Activated naive CD4-positive, alpha-beta T cell treated with anti-CD3 and anti-CD28 coated beads, Interleukin-2, amount 50 U/mL, for 16 hours (primary cell): ENCODE results near the gene LMF1.
"Not testable (repeated sequence)": the region's sequence is repeated elsewhere in the genome, so short reads cannot be mapped to it uniquely, and the experiment has no call there.

Experiments used
- DNase-seq: peaks from one replicate; pipeline ENCODE4 v3.0.0-alpha.2; 2020

The LMF1 gene

GRCh38 chr16:842061-842476 is 128.7 kb downstream of the LMF1 start:
- no peak for DNase-seq

GRCh38 chr16:841455-842060 is 129.2 kb downstream of the LMF1 start:
- DNase-seq = no peak

DNA sequence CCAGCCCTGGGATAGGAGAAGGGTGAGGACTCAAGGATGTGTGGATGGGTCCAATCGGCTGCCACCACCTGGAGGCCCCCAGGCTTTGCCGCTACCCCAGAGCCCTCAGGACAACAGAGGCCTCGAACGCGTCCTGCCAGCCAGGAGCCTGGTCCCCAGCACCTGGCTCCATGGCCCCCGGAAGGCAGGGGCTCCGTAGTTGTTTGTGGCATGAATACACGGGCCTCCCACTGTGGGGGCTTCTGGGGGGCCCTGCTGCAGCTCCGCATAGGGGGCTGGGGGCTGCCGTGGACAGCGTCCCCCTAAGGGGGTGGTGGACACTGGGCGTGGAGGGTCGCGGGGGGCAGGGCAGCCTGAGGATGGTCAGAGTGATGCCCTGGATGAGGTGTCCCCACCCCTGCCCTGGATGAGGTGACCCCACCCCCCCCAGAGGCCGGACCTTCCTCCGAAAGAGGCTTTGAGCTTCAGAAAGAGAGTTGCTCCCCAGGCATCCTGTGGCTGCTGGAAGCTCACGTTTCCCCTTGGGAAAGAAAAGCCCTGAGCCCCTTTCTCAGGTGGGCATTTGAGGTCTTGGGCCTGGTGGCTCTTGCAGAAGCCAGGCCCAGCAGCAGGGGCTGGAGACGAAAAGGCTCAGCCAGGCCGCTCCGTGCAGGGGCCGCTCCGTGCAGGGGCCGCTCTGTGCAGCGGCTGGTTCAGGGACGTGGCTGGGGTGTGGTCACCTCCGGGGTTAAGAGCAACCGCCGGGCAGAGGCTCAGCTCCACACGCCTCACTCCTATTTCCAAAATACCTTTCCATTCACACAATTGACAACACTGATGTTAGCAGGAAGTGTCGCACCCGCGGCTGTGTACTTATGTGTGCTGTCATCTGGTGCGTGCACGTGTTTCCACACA is 130.0 kb downstream of the LMF1 start:
- DNase-seq = no peak

DNA sequence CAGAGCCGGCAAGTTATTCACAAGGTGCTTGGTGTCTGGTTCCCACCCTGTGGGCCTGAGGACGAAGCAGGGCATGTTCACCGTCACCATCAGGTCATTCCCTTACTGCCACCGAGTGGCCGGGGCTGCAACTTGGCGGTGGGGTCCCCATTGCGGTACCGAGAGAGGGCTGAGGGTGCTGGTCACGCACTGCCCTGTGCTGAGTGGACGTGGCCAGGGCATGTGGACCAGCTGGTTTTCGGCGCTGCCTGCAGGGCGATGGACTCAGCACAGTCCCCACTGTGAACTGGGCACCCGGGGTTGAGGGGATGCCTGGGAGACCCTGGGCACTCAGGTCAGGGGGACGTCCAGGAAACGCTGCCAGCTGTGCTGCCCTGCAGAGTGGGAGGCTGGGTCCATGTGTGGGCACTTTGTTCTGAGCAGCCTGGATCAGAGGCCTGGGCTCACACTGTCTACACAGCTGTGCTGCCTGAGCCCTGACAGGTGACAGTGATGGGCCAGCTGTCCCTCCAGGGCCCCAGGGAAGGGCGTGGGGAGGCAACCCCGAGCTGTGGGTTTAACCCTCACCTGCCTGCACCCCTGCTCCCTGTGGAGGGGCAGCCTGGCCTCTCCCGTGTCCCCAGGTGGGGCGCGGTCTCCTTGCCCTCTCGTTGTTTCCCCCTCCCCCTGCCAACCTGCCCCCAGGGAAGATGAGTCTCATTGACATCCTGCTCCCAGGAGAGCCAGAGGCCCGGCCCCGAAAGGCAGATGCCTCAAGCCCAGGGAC is 131.0 kb downstream of the LMF1 start:
- no peak for DNase-seq

GRCh38 chr16:838741-839140 is 132.0 kb downstream of the LMF1 start:
- no peak for DNase-seq

GRCh38 chr16:836822-837221 is 134.0 kb downstream of the LMF1 start:
- DNase-seq = not testable (repeated sequence)

GRCh38 chr16:836221-836620 is 134.6 kb downstream of the LMF1 start:
- no peak for DNase-seq

GRCh38 chr16:835373-835772 is 135.4 kb downstream of the LMF1 start:
- no peak for DNase-seq

DNA sequence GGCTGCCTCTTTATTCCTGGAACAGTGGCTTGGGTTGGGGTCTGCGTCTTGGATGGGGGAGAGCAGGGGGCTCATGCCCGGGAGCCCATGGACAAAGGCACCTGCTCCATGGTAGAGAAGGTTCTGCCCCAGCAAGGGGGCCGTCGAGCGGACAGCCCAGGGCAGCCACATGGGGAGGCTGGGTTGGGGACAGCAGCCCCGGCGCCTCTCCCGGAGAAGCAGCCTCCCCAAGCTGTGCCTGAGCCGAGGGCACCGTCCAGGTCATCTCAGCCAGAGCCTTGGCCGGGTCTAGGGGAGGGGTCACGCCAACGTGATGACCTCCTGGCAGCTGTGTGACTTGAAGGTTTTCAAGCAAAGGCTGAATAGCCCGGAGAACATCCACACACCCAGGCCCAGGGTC is 137.4 kb downstream of the LMF1 start:
- DNase-seq = no peak

GRCh38 chr16:832652-833336 is 138.0 kb downstream of the LMF1 start:
- no peak for DNase-seq

GRCh38 chr16:831571-832413 is 139.0 kb downstream of the LMF1 start:
- DNase-seq = no peak

GRCh38 chr16:830871-831570 is 139.8 kb downstream of the LMF1 start:
- DNase-seq = no peak

DNA sequence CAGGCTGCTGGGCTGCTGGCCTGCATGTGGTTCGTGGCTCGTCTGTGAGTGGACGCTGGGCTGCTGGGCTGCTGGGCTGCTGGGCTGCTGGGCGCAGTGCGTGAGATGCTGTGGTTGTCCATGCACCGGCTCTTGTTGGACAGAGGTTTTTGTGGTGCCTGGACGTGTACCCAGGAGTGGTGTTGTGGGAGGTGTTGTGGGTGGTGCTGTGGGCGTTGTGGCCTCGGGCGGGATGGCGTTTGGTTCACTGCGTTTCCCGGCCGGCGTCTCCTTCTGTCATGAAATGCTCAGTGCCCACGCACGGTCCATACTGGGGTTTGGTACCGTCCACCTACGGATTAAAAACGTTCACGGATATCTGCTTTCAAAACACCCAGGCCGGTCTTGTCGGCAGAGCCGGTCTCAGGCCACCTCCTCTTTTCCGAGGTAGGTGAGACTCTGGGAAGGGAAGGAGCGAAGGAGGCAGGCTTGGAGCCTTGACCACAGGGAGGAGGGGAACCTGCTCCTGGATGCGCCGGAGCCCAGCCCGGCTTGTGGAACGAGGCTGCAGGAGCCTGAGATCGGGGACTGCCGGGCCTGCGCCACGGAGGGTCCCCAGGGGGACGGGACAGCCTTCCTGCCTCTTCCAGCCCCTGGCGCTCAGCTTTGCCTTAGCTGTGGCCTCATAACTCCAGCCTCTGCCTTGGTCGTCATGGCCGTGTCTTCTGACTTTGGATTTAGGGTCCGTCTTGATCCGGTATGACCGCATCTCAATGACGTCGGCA is 140.5 kb downstream of the LMF1 start:
- DNase-seq = no peak

- no peak for DNase-seq
These were observed 141.9 kb downstream of the LMF1 start for GRCh38 chr16:828891-829290.

DNA sequence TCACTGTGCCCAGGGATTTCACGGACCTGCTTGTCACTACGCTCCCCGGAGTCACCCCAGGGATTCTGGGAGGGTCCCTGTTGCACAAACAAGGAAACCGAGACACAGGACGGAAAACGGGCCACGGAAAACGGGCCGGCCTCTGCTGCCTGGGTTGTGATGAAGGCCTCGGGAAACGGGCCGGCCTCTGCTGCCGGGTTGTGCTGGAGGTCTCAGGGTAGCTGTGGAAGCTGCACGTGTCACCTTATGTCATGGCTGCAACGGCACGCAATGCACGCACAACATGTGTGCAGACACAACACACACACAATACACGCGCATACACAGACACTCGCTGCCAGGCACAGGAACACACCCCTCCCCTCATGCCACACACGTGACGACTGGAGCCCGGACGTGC is 143.3 kb downstream of the LMF1 start:
- DNase-seq = no peak

- no peak for DNase-seq
These were observed 145.3 kb downstream of the LMF1 start for GRCh38 chr16:825341-826061.

DNA sequence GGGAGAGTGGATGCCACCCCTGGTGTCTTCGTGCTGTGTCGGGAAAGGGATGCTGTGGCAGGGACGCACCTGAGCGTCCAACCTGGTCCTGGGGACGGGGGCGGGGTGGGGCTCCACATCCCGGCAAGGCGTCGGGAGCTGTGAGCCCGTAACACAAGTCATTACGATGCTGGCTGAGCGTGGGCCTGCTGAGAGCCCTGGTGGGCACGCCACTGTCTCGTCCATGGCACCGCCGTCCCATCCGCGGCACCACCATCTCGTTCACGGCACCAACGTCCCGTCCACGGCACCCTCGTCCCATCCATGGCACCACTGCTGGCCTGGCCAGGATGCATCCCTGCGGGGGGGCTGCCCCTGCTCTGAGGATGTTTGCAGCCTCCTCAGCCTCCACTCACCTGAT is 146.2 kb downstream of the LMF1 start:
- no peak for DNase-seq

GRCh38 chr16:824194-824593 is 146.6 kb downstream of the LMF1 start:
- no peak for DNase-seq

- no peak for DNase-seq
These were observed 147.9 kb downstream of the LMF1 start for GRCh38 chr16:822909-823297.
